ENCODE data around the gene G6PC2.

G6PC2 gene

DNA sequence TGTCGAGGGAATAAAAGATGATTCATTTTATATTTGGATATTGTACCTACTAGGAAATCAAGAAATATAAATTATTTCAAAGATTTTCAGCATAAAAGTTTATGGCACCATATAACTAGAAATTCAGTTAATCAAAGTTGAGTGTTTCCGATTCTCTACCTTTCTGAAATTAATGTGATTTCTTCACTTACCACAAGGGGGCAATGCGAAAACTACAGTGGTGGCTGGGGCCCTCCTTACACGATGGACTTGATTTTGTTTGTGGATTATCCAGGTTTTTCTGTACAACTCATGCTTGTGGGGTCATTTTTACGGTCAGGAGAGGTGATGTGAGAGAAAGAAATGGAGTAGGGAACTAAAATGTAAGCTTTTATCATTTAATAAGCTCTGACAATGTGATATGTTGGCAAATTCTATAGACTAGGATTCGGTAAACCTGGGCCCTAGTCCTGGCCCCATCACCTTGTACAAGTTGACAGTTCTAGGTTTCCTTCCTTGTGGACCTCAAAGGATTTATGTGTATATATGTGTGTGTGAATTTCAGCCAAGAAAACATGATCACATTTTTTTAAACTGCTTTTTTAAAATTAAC lies 47.6 kb downstream of the G6PC2 start:
- DNase-seq (ENCODE audit: low read depth), result no peak

DNA sequence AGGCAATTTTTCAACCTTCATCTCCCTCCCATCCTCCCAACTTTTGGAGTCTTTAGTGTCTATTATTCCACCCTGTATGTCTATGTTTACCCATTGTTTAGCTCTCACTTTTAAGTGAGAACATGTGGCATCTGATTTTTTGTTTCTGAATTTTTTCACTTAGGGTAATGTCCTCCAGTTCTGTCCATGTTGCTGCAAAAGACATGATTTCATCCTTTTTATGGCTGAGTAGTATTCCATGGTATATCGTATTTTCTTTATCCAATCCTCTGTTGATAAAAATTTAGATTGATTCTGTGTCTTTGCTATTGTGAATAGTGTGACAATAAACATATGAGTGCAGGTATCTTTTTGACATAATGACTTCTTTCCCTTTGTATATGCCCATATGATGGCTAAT lies 48.2 kb downstream of the G6PC2 start:
- DNase-seq (ENCODE audit: low read depth), result no peak

DNA sequence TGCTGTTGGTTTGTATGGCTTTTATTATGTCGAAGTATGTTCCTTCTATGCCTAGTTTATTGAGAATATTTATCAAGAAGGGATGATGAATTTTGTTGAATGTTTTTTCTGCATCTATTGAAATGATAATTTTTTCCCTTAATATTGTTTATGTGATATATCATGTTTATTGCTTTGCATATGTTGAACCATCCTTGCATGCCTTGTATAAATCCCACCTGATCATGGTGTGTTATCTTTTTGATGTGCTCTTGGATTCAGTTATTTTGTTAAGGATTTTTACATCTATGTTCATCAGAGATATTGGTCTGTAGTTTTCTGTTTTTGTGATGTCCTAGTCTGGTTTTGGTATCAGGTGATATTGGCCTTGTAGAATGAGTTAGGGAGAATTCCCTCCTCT lies 50.8 kb downstream of the G6PC2 start:
- DNase-seq (ENCODE audit: low read depth), result no peak

DNA sequence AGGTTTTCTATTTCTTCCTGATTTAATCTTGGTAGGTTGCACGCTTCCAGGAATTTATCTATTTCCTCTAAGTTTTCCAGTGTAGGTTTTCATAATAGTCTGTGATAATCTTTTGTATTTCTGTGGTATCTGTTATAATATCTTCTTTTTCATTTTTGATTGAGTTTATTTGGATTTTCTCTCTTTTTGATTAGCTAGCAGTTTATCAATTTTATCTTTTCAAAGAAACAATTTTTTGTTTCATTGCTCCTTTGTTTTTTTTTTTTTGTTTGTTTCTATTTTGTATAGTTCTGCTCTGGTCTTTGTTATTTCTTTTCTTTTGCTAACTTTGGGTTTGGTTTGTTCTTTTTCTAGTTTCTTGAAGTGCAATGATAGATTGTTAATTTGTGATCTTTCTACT lies 51.3 kb downstream of the G6PC2 start:
- no peak for DNase-seq (ENCODE audit: low read depth)

DNA sequence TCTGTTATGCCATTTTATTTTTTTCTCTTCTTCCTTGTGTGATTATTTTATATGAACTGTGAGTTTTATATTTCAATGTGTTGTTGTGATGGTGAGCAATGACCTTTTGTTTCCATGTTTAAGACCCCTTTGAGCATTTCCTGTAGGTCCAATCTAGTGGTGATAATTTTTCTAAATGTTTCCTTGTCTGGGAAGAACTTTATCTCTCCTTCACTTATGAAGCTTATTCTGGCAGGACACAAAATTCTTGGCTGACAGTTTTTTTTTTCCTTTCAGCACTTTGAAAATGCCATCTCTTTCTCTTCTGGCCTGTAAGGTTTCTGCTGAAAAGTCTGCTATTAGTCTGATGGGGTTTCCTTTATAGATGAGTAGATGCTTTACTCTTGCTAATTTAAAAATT lies 53.2 kb downstream of the G6PC2 start:
- no peak for DNase-seq (ENCODE audit: low read depth)

DNA sequence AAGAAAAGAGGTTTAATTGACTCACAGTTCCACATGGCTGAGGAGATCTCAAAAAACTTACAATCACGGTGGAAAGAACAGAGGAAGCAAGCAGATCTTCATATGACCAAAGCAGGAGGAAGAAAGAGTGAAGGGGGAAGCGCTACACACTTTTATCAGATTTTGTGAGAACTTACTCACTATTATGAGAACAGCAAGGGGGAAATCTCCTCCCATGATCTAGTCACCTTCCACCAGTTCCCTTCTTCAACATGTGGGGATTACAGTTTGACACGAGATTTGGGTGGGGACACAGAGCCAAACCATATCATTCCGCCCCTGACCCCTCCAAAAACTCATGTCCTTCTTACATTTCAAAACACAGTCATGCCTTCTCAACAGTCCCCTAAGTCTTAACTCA lies 54.2 kb downstream of the G6PC2 start:
- DNase-seq (ENCODE audit: low read depth), result no peak

DNA sequence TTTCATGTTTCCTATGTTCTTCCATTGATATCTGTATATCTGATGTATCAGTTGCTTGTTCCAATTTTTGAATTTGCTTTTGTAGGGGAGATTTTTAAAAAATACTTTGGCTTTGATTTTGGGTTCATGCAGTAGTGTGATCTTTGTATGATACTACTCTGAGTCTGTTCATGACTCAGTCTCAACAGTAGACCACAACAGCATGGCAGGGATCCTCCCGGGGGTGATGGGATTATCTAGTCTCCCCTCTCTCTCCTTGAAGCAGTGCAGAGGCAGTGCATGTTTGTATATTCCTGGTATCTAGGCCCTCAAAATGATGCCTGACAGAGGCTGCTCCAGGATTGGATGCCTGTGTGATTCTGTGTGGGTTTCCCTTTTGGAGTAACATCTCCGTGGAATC lies 55.3 kb downstream of the G6PC2 start:
- no peak for DNase-seq (ENCODE audit: low read depth)
